Muscle layer of duodenum (tissue), 2 donors: ENCODE results near the gene CCS.

Experiments
- H3K27ac ChIP-seq: one replicate; pipeline ENCODE4 v1.7.0; 2013; ENCODE audit warnings: mild to moderate bottlenecking, low read length
- H3K27me3 ChIP-seq: one replicate; pipeline ENCODE4 v1.7.0; 2013; ENCODE audit warnings: low read depth, mild to moderate bottlenecking, control low read depth, low read length
- H3K36me3 ChIP-seq, 2 donors: one replicate each; pipeline ENCODE4 v1.7.0; 2013; ENCODE audit warnings: low read length in 2 of 2, control low read depth in 1 of 2, mild to moderate bottlenecking in 1 of 2; ENCODE audit not compliant: insufficient read depth in 2 of 2, control insufficient read depth in 1 of 2
- H3K4me1 ChIP-seq, 2 donors: one replicate each; pipeline ENCODE4 v1.7.0; 2013; ENCODE audit warnings: low read length in 2 of 2, mild to moderate bottlenecking in 2 of 2, control low read depth in 1 of 2, moderate library complexity in 1 of 2; ENCODE audit not compliant: insufficient read depth in 2 of 2, control insufficient read depth in 1 of 2
- H3K4me3 ChIP-seq, 2 donors: one replicate each; pipeline ENCODE4 v1.7.0; 2013; ENCODE audit warnings: low read length in 2 of 2, low read depth in 1 of 2, mild to moderate bottlenecking in 1 of 2
- H3K9me3 ChIP-seq, 2 donors: one replicate each; pipeline ENCODE4 v1.7.0; 2013; ENCODE audit warnings: low read length in 2 of 2, control low read depth in 1 of 2, mild to moderate bottlenecking in 1 of 2; ENCODE audit not compliant: control insufficient read depth in 1 of 2
- donor health status: healthy.

Gene CCS

GRCh38 chr11:66616379-66617154 is 23.6 kb downstream of the CCS start, which contains the start of gene RBM14:
Gene RBM14 (plus strand): TSS chr11:66616630. CDS start chr11:66616721, 91 bp downstream.
- peaks cover 10 to 33% of the 10 kb centered on the region in 2 donors for H3K4me1 ChIP-seq
- no peaks in the 10 kb centered on the region for H3K27me3 ChIP-seq
- H3K36me3 ChIP-seq = peaks cover 0 to 4% of the 10 kb centered on the region in 2 donors
- H3K4me3 ChIP-seq = peak within 1 kb of the TSS; percentile 86 to 91
- peak within 1 kb of the TSS; percentile 84 for H3K27ac ChIP-seq
- no peaks in the 10 kb centered on the region for H3K9me3 ChIP-seq

- Histone ChIP-seq H3K9me3 (no peaks in the 10 kb centered on the region), H3K27ac (peak overlapping the region; percentile 84), H3K4me1 (peaks cover 10 to 38% of the 10 kb centered on the region in 2 donors), H3K4me3 (peak overlapping the region; percentile 86 to 91), H3K36me3 (peaks cover 0 to 4% of the 10 kb centered on the region in 2 donors), H3K27me3 (no peaks in the 10 kb centered on the region)
Measured at GRCh38 chr11:66617155-66617834, 24.3 kb downstream of the CCS start.

- H3K36me3 ChIP-seq = peaks cover under 1 to 4% of the 10 kb centered on the region in 2 donors
- peak overlapping the region; percentile 86 to 91 for H3K4me3 ChIP-seq
- no peaks in the 10 kb centered on the region for H3K27me3 ChIP-seq
- peak overlapping the region; percentile 84 for H3K27ac ChIP-seq
- H3K9me3 ChIP-seq = no peaks in the 10 kb centered on the region
- H3K4me1 ChIP-seq = peaks cover 16 to 57% of the 10 kb centered on the region in 2 donors
Measured at GRCh38 chr11:66619080-66619554, 26.1 kb downstream of the CCS start.

- no peaks in the 10 kb centered on the region for H3K27me3 ChIP-seq
- peaks cover 39 to 49% of the 10 kb centered on the region in 2 donors for H3K36me3 ChIP-seq
- no peaks in the 10 kb centered on the region for H3K9me3 ChIP-seq
- no peak overlapping the region for H3K4me3 ChIP-seq
- H3K4me1 ChIP-seq = peaks cover 6 to 57% of the 10 kb centered on the region in 2 donors
- peak overlapping the region; percentile 81 for H3K27ac ChIP-seq
Measured at GRCh38 chr11:66624450-66624849, 31.5 kb downstream of the CCS start.

- H3K4me1 ChIP-seq = peaks cover 6 to 51% of the 10 kb centered on the region in 2 donors
- no peak overlapping the region for H3K4me3 ChIP-seq
- H3K27me3 ChIP-seq = no peaks in the 10 kb centered on the region
- peaks cover 39 to 50% of the 10 kb centered on the region in 2 donors for H3K36me3 ChIP-seq
- no peaks in the 10 kb centered on the region for H3K9me3 ChIP-seq
- no peak overlapping the region for H3K27ac ChIP-seq
Measured at GRCh38 chr11:66625041-66625751, 32.2 kb downstream of the CCS start.

- Histone ChIP-seq H3K4me1 (peaks cover 6 to 51% of the 10 kb centered on the region in 2 donors), H3K9me3 (no peaks in the 10 kb centered on the region), H3K4me3 (no peak overlapping the region), H3K27ac (no peak overlapping the region), H3K36me3 (peaks cover 39 to 50% of the 10 kb centered on the region in 2 donors), H3K27me3 (no peaks in the 10 kb centered on the region)
Measured at GRCh38 chr11:66625752-66626149, 32.8 kb downstream of the CCS start.

- no peak overlapping the region for H3K27ac ChIP-seq
- H3K36me3 ChIP-seq = peaks cover 39 to 50% of the 10 kb centered on the region in 2 donors
- H3K4me3 ChIP-seq = no peak overlapping the region
- H3K27me3 ChIP-seq = no peaks in the 10 kb centered on the region
- H3K4me1 ChIP-seq = peaks cover 6 to 45% of the 10 kb centered on the region in 2 donors
- no peaks in the 10 kb centered on the region for H3K9me3 ChIP-seq
Measured at GRCh38 chr11:66626382-66626781, 33.4 kb downstream of the CCS start.

- H3K27ac ChIP-seq = no peak overlapping the region
- H3K4me1 ChIP-seq = peaks cover 6 to 43% of the 10 kb centered on the region in 2 donors
- no peaks in the 10 kb centered on the region for H3K27me3 ChIP-seq
- H3K4me3 ChIP-seq = no peak overlapping the region
- H3K36me3 ChIP-seq = peaks cover 39 to 50% of the 10 kb centered on the region in 2 donors
- H3K9me3 ChIP-seq = no peaks in the 10 kb centered on the region
Measured at GRCh38 chr11:66626926-66627325, 33.9 kb downstream of the CCS start.

GRCh38 chr11:66628061-66628603 is 35.1 kb downstream of the CCS start:
- peaks cover 39 to 50% of the 10 kb centered on the region in 2 donors for H3K36me3 ChIP-seq
- H3K4me3 ChIP-seq = no peak overlapping the region
- no peaks in the 10 kb centered on the region for H3K27me3 ChIP-seq
- H3K4me1 ChIP-seq = peaks cover 0 to 34% of the 10 kb centered on the region in 2 donors
- no peak overlapping the region for H3K27ac ChIP-seq
- no peaks in the 10 kb centered on the region for H3K9me3 ChIP-seq

- H3K36me3 ChIP-seq = peaks cover 36 to 49% of the 10 kb centered on the region in 2 donors
- H3K4me3 ChIP-seq = no peak overlapping the region
Measured at GRCh38 chr11:66629356-66629755, 36.4 kb downstream of the CCS start.

More at GRCh38 chr11:66629356-66629755, 36.4 kb downstream of the CCS start:
- H3K9me3 ChIP-seq = no peaks in the 10 kb centered on the region
- peaks cover 0 to 22% of the 10 kb centered on the region in 2 donors for H3K4me1 ChIP-seq
- H3K27ac ChIP-seq = no peak overlapping the region
- no peaks in the 10 kb centered on the region for H3K27me3 ChIP-seq
